ENCODE data around the gene MYRFL.

DNA sequence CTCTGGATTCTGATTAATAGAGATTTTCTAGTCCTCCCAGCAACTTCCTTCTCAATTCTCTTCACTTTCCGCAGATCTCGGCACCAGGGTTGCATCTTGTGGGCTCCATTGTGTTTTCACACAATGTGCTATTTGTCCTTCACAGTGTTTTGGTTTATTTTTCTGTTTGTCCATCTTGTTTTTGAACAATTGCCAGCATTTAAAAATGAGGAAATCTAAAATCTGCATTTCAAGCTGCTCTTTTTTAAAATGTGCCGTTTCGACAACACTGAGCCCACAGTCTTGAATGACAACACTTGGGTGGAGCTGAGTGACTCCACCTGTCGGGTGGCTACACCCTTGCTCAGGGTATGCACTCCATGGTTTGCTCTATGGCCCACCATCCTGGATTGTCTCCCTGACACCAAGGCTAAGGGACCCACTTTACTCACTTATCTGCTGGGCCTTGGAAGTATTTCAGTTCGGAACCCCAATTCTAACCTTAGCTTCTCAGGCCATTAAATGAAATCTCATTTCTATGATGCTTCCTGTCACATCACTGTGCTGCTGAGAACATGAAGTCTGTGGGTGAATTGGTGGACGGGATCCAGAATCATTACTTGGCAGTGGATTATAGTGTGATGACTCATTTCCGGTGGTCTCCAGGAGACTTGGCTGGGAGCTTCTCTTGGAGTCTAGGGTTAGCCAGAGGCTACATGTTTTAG, 3.4 kb upstream of the MYRFL start:
- TF ChIP-seq, protein P1, sequence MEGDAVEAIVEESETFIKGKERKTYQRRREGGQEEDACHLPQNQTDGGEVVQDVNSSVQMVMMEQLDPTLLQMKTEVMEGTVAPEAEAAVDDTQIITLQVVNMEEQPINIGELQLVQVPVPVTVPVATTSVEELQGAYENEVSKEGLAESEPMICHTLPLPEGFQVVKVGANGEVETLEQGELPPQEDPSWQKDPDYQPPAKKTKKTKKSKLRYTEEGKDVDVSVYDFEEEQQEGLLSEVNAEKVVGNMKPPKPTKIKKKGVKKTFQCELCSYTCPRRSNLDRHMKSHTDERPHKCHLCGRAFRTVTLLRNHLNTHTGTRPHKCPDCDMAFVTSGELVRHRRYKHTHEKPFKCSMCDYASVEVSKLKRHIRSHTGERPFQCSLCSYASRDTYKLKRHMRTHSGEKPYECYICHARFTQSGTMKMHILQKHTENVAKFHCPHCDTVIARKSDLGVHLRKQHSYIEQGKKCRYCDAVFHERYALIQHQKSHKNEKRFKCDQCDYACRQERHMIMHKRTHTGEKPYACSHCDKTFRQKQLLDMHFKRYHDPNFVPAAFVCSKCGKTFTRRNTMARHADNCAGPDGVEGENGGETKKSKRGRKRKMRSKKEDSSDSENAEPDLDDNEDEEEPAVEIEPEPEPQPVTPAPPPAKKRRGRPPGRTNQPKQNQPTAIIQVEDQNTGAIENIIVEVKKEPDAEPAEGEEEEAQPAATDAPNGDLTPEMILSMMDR (IDR thresholded peaks at IDR 0.05) = no peak
- TF ChIP-seq POLR2AphosphoS5 (IDR thresholded peaks at IDR 0.05) (no peak), POLR2A (IDR thresholded peaks at IDR 0.05; ENCODE audit: low read depth) (no peak), EP300 (IDR thresholded peaks at IDR 0.05) (no peak)
